Esophagus muscularis mucosa (tissue), 4 donors: ENCODE results near the gene ADAMTSL1.

ENCODE experiments used
- CTCF ChIP-seq, 3 experiments: fragments of 200-600 bp in 2 of 3; fragments of 450-650 bp in 1 of 3; sonication (generic) in 2 of 3; IDR thresholded peaks; one replicate each; pipeline ENCODE4 v1.5.1; 2017 to 2019; ENCODE audit warnings: antibody characterized with exemption in 3 of 3, mild to moderate bottlenecking in 2 of 3, moderate library complexity in 1 of 3
- EP300 ChIP-seq: sonication (generic); formaldehyde crosslinking; IDR thresholded peaks from one replicate; pipeline ENCODE4 v1.6.1; 2017; ENCODE audit warnings: antibody characterized with exemption
- POLR2A ChIP-seq: fragments of 450-650 bp; IDR thresholded peaks from one replicate; pipeline ENCODE4 v1.6.1; 2017; ENCODE audit warnings: antibody characterized with exemption, moderate library complexity, mild to moderate bottlenecking, low read depth
- POLR2AphosphoS5 ChIP-seq, 2 donors: sonication (generic); formaldehyde crosslinking; IDR thresholded peaks; one replicate each; pipeline ENCODE4 v1.6.1; 2017; ENCODE audit warnings: antibody characterized with exemption in 2 of 2

GRCh38 chr9:18441261-18441660 is 32.7 kb upstream of the ADAMTSL1 start:
- no peak for TF ChIP-seq POLR2A
- no peak for TF ChIP-seq CTCF (IDR thresholded peaks at IDR 0.05)
- TF ChIP-seq POLR2AphosphoS5 (IDR thresholded peaks at IDR 0.05) = no peak
- TF ChIP-seq EP300 = no peak
